K562 (cell line): Measurements from ENCODE around the gene GAK. TPM values are rescaled to one million over a fixed set of nuclear protein-coding genes. Genes with fewer than 3 reads are reported as not detected.

Experiments
- ATAC-seq: fragments of 200-7000 bp; cut with Tn5 transposase; 3 replicates; pipeline ENCODE4 v1.9.1; 2020; ENCODE audit warnings: moderate library complexity
- BruUV-seq: library from RNA; stranded (reverse); fragments of 400-500 nt; replicated peaks from 2 replicates; lab custom pipeline; 2021; lab: Mats Ljungman, UMichigan
- CTCF ChIA-PET: fragments of 300-600 bp; formaldehyde crosslinking; extraction: SDS; loops from one replicate; lab custom pipeline; 2021; ENCODE audit warnings: low intra/inter-chr PET ratio; lab: Yijun Ruan, JAX
- POLR2A ChIA-PET: fragments of 300-600, 350-650 bp; sonication (Branson Sonifier 250); formaldehyde crosslinking; extraction: SDS; loops from one replicate; lab custom pipeline; 2021; ENCODE audit warnings: antibody characterized with exemption, inconsistent platforms; lab: Yijun Ruan, JAX
- DNase-seq, 4 experiments: peaks; one replicate each; pipeline versions ENCODE4 v3.0.0 to v3.0.0-alpha.2; 2011 to 2018; ENCODE audit warnings: low spot score in 3 of 4, mixed read lengths in 3 of 4; ENCODE audit errors: extremely low read depth in 1 of 4
- FAIRE-seq: peaks from 2 replicates; lab custom pipeline; 2011; peaks lifted over from hg19 to GRCh38; lab: Jason Lieb, UNC
- H2AFZ ChIP-seq: 2 replicates; pipeline ENCODE4 v1.6.0; 2011; ENCODE audit warnings: low read depth, low read length, control low read depth, inconsistent platforms
- H3K27ac ChIP-seq: fragments of 200-600 bp; 3 replicates; pipeline ENCODE4 v1.8.0; 2011; ENCODE audit warnings: low read depth, mild to moderate bottlenecking, control low read depth, inconsistent platforms, low read length, moderate library complexity, mixed read lengths; ENCODE audit errors: extremely low read depth
- H3K27me3 ChIP-seq, 2 experiments: fragments of 300-600 bp in 1 of 2; 2 replicates in 1 of 2; 3 replicates in 1 of 2; pipeline versions ENCODE4 v1.6.0 to v1.8.0; 2011; ENCODE audit warnings: inconsistent platforms in 2 of 2, low read length in 2 of 2, mild to moderate bottlenecking in 1 of 2, mixed read lengths in 1 of 2, moderate library complexity in 1 of 2; ENCODE audit not compliant: control insufficient read depth in 2 of 2, insufficient read depth in 2 of 2
- H3K36me3 ChIP-seq: fragments of 300-600 bp; 3 replicates; pipeline ENCODE4 v1.8.0; 2011; ENCODE audit warnings: mild to moderate bottlenecking, low read length, inconsistent platforms; ENCODE audit not compliant: control insufficient read depth, insufficient read depth
- H3K4me1 ChIP-seq, 2 experiments: fragments of 200-600 bp in 1 of 2; replicated peaks in 1 of 2; 2 replicates in 1 of 2; 3 replicates in 1 of 2; pipeline versions ENCODE4 v1.5.1 to v1.8.0; 2011; ENCODE audit warnings: inconsistent platforms in 2 of 2, low read length in 2 of 2, mild to moderate bottlenecking in 1 of 2, mixed read lengths in 1 of 2, moderate library complexity in 1 of 2; ENCODE audit not compliant: control insufficient read depth in 2 of 2, insufficient read depth in 2 of 2
- H3K4me2 ChIP-seq: 2 replicates; pipeline ENCODE4 v1.6.1; 2011; ENCODE audit warnings: low read length, control low read depth, inconsistent platforms, mixed read lengths; ENCODE audit not compliant: insufficient read depth
- H3K4me3 ChIP-seq: fragments of 200-600 bp; sonication (generic), shearing (Covaris generic); 2 replicates; pipeline ENCODE4 v1.5.1; 2016; ENCODE audit warnings: control low read depth, inconsistent platforms
- H3K79me2 ChIP-seq: fragments of 200-600 bp; 3 replicates; pipeline ENCODE4 v1.8.0; 2011; ENCODE audit warnings: low read length, inconsistent platforms; ENCODE audit not compliant: control insufficient read depth, insufficient read depth
- H3K9ac ChIP-seq, 2 experiments: 2 replicates each; pipeline versions ENCODE4 v1.6.0 to v1.6.1; 2011; ENCODE audit warnings: low read depth in 2 of 2, low read length in 2 of 2, control low read depth in 1 of 2, inconsistent platforms in 1 of 2, mild to moderate bottlenecking in 1 of 2, mixed read lengths in 1 of 2; ENCODE audit not compliant: insufficient read depth in 1 of 2
- H3K9me1 ChIP-seq: one replicate; pipeline ENCODE4 v1.6.0; 2011; ENCODE audit warnings: inconsistent platforms, mild to moderate bottlenecking, low read length, moderate library complexity; ENCODE audit not compliant: control insufficient read depth, insufficient read depth
- H3K9me3 ChIP-seq: replicated peaks from 2 replicates; pipeline ENCODE4 v1.5.1; 2011; ENCODE audit warnings: low read depth, low read length, inconsistent platforms; ENCODE audit not compliant: control insufficient read depth, insufficient read depth
- H4K20me1 ChIP-seq: replicated peaks from 2 replicates; pipeline ENCODE4 v1.6.1; 2011; ENCODE audit warnings: low read length, inconsistent platforms, mixed read lengths; ENCODE audit not compliant: control insufficient read depth, insufficient read depth
- BCL6 ChIP-seq: fragments of 250-450 bp; sonication (Bioruptor Pico); IDR thresholded peaks from 2 replicates; pipeline ENCODE4 v1.4.0; 2020
- CCAR2 ChIP-seq: fragments of 200-400 bp; formaldehyde crosslinking; IDR thresholded peaks from 2 replicates; pipeline ENCODE4 v1.6.1; 2017; ENCODE audit warnings: mild to moderate bottlenecking, low read depth, low read length
- CTCF ChIP-seq, 3 experiments: IDR thresholded peaks in 2 of 3; conservative IDR thresholded peaks in 1 of 3; 2 replicates each; pipeline ENCODE4 v1.5.1; 2011 to 2012; ENCODE audit warnings: low read length in 3 of 3, mild to moderate bottlenecking in 3 of 3, control low read depth in 2 of 3, improper control_type of control experiment in 1 of 3, inconsistent platforms in 1 of 3, low read depth in 1 of 3, mixed read lengths in 1 of 3, moderate library complexity in 1 of 3; ENCODE audit not compliant: insufficient read depth in 2 of 3
- EGR1 ChIP-seq: fragments of 450-650 bp; conservative IDR thresholded peaks from 2 replicates; pipeline ENCODE4 v1.6.1; 2017; ENCODE audit warnings: mild to moderate bottlenecking
- ESRRB ChIP-seq: fragments of 250-450 bp; sonication (Bioruptor Pico); IDR thresholded peaks from 2 replicates; pipeline ENCODE4 v1.5.0; 2020; ENCODE audit warnings: mild to moderate bottlenecking, moderate library complexity, borderline replicate concordance
- HMGN3 ChIP-seq: IDR thresholded peaks from 2 replicates; pipeline ENCODE4 v1.6.1; 2011; ENCODE audit warnings: borderline replicate concordance, low read depth, mild to moderate bottlenecking, mixed read lengths, low read length; ENCODE audit not compliant: insufficient read length; ENCODE audit errors: extremely low read depth
- LCOR ChIP-seq: sonication (generic); formaldehyde crosslinking; IDR thresholded peaks from 2 replicates; pipeline ENCODE4 v1.8.0; 2022; ENCODE audit warnings: mild to moderate bottlenecking, missing genetic modification reagents
- MCM3 ChIP-seq: fragments of 450-650 bp; IDR thresholded peaks from 2 replicates; pipeline ENCODE4 v1.6.1; 2016
- NRF1 ChIP-seq, 2 experiments: fragments of 450-650 bp; IDR thresholded peaks in 1 of 2; conservative IDR thresholded peaks in 1 of 2; 2 replicates each; pipeline ENCODE4 v1.6.1; 2014; ENCODE audit warnings: mild to moderate bottlenecking in 2 of 2
- PCBP2 ChIP-seq: fragments of 200-400 bp; formaldehyde crosslinking; IDR thresholded peaks from 2 replicates; pipeline ENCODE4 v1.6.1; 2018; ENCODE audit warnings: low read length, low read depth, mild to moderate bottlenecking, moderate library complexity; ENCODE audit not compliant: poor library complexity, severe bottlenecking
- RUNX1 ChIP-seq: sonication (generic); IDR thresholded peaks from 2 replicates; pipeline ENCODE4 v1.6.1; 2016; ENCODE audit warnings: antibody characterized with exemption, low read depth
- TCFL5 ChIP-seq: fragments of 250-450 bp; sonication (Bioruptor Pico); conservative IDR thresholded peaks from 2 replicates; pipeline ENCODE4 v1.6.1; 2021; ENCODE audit warnings: mild to moderate bottlenecking, moderate library complexity, matching md5 sums
- ZBTB8A ChIP-seq: fragments of 450-650 bp; IDR thresholded peaks from 2 replicates; pipeline ENCODE4 v1.6.1; 2018; ENCODE audit warnings: mild to moderate bottlenecking, moderate library complexity; ENCODE audit not compliant: partially characterized antibody
- ZNF445 ChIP-seq: fragments of 250-450 bp; sonication (Bioruptor Pico); IDR thresholded peaks from 2 replicates; pipeline ENCODE4 v1.4.0; 2020; ENCODE audit warnings: low read depth, mild to moderate bottlenecking, moderate library complexity
- WGBS: fragments of 100-300 bp; shearing (Covaris generic); methylation state at CpG from one replicate; pipeline ENCODE4 v1.1.6; 2016; ENCODE audit warnings: low coverage, mixed read lengths; ENCODE audit not compliant: insufficient coverage; ENCODE audit errors: missing lambda C conversion rate; 5-methylcytosine and 5-hydroxymethylcytosine counted together
- in situ Hi-C: fragments of 300-500 bp; cut with MboI; formaldehyde crosslinking; loops from 4 replicates; pipeline ENCODE4 v1.15.0; 2018; ENCODE audit warnings: inconsistent platforms, mixed read lengths
- intact Hi-C: fragments of 100-400 bp; cut with micrococcal nuclease; formaldehyde crosslinking; loops from 2 replicates; pipeline ENCODE4 v1.14.2; 2022
- polyA plus RNA-seq, 8 experiments: library from polyadenylated mRNA; depleted of rRNA in 4 of 8; stranded (reverse) in 5 of 8; unstranded in 3 of 8; fragments of >200 nt; fragmentation: Nextera tagmentation in 2 of 8; fragmentation: Illumina TruSeq in 1 of 8; extraction: Ambion mirVana in 2 of 8; extraction: Trizol in 1 of 8; gene quantifications; 2 replicates each; pipeline versions ENCODE4 v1.2.1 to v1.2.3, GENCODE V29; 2011 to 2014; ENCODE audit warnings: inconsistent platforms in 1 of 8, missing spikeins in 1 of 8
- total RNA-seq, 7 experiments: library from RNA; depleted of rRNA in 6 of 7; stranded (reverse); fragments of >200 nt in 6 of 7; fragmentation: Illumina TruSeq in 2 of 7; extraction: Trizol in 2 of 7; gene quantifications; 2 replicates each; pipeline versions ENCODE4 v1.2.1 to v1.2.3, GENCODE V29; 2011 to 2021; ENCODE audit warnings: low replicate concordance in 1 of 7

The GAK gene
- total and polyA plus RNA-seq, 9 of the 15 experiments (the other 6 are each of a cell fraction or from before 2014, with no cell fraction given) = 1.3 to 102 (median 16.2) TPM

DNA sequence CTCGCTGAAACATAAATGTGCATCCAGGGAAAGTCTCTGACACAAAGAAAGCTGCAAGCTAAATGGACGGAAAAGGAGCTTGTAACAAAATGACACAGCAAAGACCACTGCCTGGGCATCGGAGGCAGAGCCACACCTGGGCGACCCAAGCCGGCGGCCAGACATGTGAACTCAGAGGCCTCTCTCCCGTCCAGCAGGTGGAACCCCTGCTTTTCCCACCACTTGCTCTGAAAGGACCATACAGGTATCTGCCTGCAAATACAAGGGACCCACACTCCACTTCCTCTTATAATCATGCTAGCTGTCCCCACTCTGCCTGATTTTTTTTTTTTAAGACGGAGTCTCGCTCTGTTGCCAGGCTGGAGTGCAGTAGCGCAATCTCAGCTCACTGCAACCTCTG lies 118.2 kb downstream of the GAK start (continued):
- peak; percentile 34 to 41 (median 38); a peak in 4 of 6 replicates for TF ChIP-seq CTCF (IDR thresholded peaks at IDR 0.05 in 2 of 3, conservative IDR thresholded peaks at IDR 0.05 in 1 of 3; ENCODE audit: insufficient read depth in 2 of 3, low read depth in 1 of 3, low read length in 3 of 3)
- TF ChIP-seq ZNF445 = no peak
- TF ChIP-seq MCM3 = no peak
- no peak for TF ChIP-seq TCFL5
- TF ChIP-seq PCBP2 = no peak
- TF ChIP-seq ZBTB8A = no peak

- H3K4me1 ChIP-seq = peaks cover 0 to 12% of the 10 kb centered on the region in 2 experiments; a peak in 2 of 5 replicates
- no TSS peak for BruUV-seq
- DNase-seq = no peak
- no peaks in the 10 kb centered on the region for H3K9me1 ChIP-seq
- no peaks in the 10 kb centered on the region for H3K9me3 ChIP-seq
- ChIA-PET POLR2A (interaction anchor here (0.6 kb wide), 1 partner anchor 39 kb away, joined by 4 read pairs; no protein-coding TSS in a partner anchor), CTCF (no interaction called here)
- peaks cover 17 to 43% of the 10 kb centered on the region in 2 experiments for H3K27me3 ChIP-seq
- peak; percentile 64 for ATAC-seq
- FAIRE-seq = no peak
- H2AFZ ChIP-seq = no peak overlapping the region
- H3K36me3 ChIP-seq = no peaks in the 10 kb centered on the region
- H4K20me1 ChIP-seq = no peaks in the 10 kb centered on the region
- no peak overlapping the region for H3K27ac ChIP-seq
- no peak overlapping the region for H3K4me3 ChIP-seq
- H3K4me2 ChIP-seq = no peak overlapping the region
- in situ Hi-C loops = no loop called here
- WGBS = 15% methylated on average over 21 of the region's 30 CpGs
- TF ChIP-seq EGR1 (0 out of 2 replicates have a peak, but pooled peaks have one; percentile 17), BCL6 (no peak), NRF1 (conservative IDR thresholded peaks at IDR 0.05 in 1 of 2, IDR thresholded peaks at IDR 0.05 in 1 of 2) (0 out of 4 replicates have a peak, but pooled peaks of 1 of the 2 experiments have one; percentile 11), LCOR (CRISPR knock-in tag) (no peak), HMGN3 (no peak), RUNX1 (no peak), ESRRB (no peak), CCAR2 (no peak)
- H3K79me2 ChIP-seq = no peaks in the 10 kb centered on the region
- H3K9ac ChIP-seq = no peak overlapping the region
- intact Hi-C loops = no loop called here
Observed at GRCh38 chr4:808860-809570, 123.1 kb downstream of the GAK start.
